GM23338 (cell line): Measurements from ENCODE around the gene FRY. TPM values are rescaled to one million over a fixed set of nuclear protein-coding genes. Genes with fewer than 3 reads are reported as not detected.

Source experiments
- ATAC-seq: fragments of 200-7000 bp; cut with Tn5 transposase; 3 replicates; pipeline ENCODE4 v1.9.1; 2020
- DNase-seq: peaks from one replicate; pipeline ENCODE4 v3.0.0-alpha.2; 2015; ENCODE audit warnings: low spot score
- H2AFZ ChIP-seq: fragments of 200-600 bp; sonication (generic); 2 replicates; pipeline ENCODE4 v1.8.0; 2016; ENCODE audit warnings: antibody characterized with exemption, mild to moderate bottlenecking, moderate library complexity
- H3F3A ChIP-seq: fragments of 200-600 bp; sonication (generic); replicated peaks from 2 replicates; pipeline ENCODE4 v1.8.0; 2017; ENCODE audit warnings: antibody characterized with exemption, mixed run types, low read depth
- H3K27ac ChIP-seq: fragments of 200-600 bp; sonication (generic); 2 replicates; pipeline ENCODE4 v1.6.1; 2016; ENCODE audit warnings: low read depth
- H3K27me3 ChIP-seq: fragments of 200-600 bp; sonication (generic); 2 replicates; pipeline ENCODE4 v1.8.0; 2016; ENCODE audit warnings: mild to moderate bottlenecking, mixed run types, moderate library complexity; ENCODE audit not compliant: insufficient read depth
- H3K36me3 ChIP-seq: fragments of 200-600 bp; sonication (generic); 2 replicates; pipeline ENCODE4 v1.8.0; 2016; ENCODE audit warnings: mild to moderate bottlenecking; ENCODE audit not compliant: insufficient read depth
- H3K4me1 ChIP-seq: fragments of 200-600 bp; sonication (generic); 2 replicates; pipeline ENCODE4 v1.8.0; 2016; ENCODE audit warnings: mild to moderate bottlenecking, moderate library complexity; ENCODE audit not compliant: insufficient read depth
- H3K4me2 ChIP-seq: fragments of 200-600 bp; sonication (generic); 2 replicates; pipeline ENCODE4 v1.7.1; 2017; ENCODE audit warnings: mixed run types
- H3K4me3 ChIP-seq: fragments of 200-600 bp; sonication (generic); 2 replicates; pipeline ENCODE4 v1.6.1; 2016; ENCODE audit warnings: mixed run types
- H3K79me2 ChIP-seq: fragments of 200-600 bp; sonication (generic); replicated peaks from 2 replicates; pipeline ENCODE4 v1.8.0; 2017; ENCODE audit warnings: mild to moderate bottlenecking; ENCODE audit not compliant: insufficient read depth
- H3K9me2 ChIP-seq: fragments of 200-600 bp; sonication (generic); 2 replicates; pipeline ENCODE4 v1.8.0; 2017; ENCODE audit not compliant: insufficient read depth
- H4K20me1 ChIP-seq: fragments of 200-600 bp; sonication (generic); replicated peaks from 2 replicates; pipeline ENCODE4 v1.8.0; 2017; ENCODE audit warnings: mild to moderate bottlenecking; ENCODE audit not compliant: insufficient read depth
- H3K27ac Mint-ChIP-seq: 2 replicates; pipeline ENCODE4 v1.8.0; 2020; ENCODE audit warnings: inconsistent platforms, mild to moderate bottlenecking, moderate library complexity, mixed read lengths
- H3K27me3 Mint-ChIP-seq: 3 replicates; pipeline ENCODE4 v1.8.0; 2022; ENCODE audit warnings: low read depth, mild to moderate bottlenecking, moderate library complexity, mixed read lengths, inconsistent platforms; ENCODE audit not compliant: insufficient read depth, poor library complexity
- H3K36me3 Mint-ChIP-seq: 3 replicates; pipeline ENCODE4 v1.8.0; 2021; ENCODE audit warnings: low read depth, mild to moderate bottlenecking, inconsistent platforms, moderate library complexity, mixed read lengths
- H3K4me1 Mint-ChIP-seq: 3 replicates; pipeline ENCODE4 v1.8.0; 2020; ENCODE audit warnings: mild to moderate bottlenecking, inconsistent platforms, mixed read lengths
- H3K4me3 Mint-ChIP-seq: 3 replicates; pipeline ENCODE4 v1.8.0; 2021; ENCODE audit warnings: moderate library complexity, mild to moderate bottlenecking, inconsistent platforms, mixed read lengths
- H3K9me3 Mint-ChIP-seq: 3 replicates; pipeline ENCODE4 v1.8.0; 2020; ENCODE audit warnings: moderate library complexity, mild to moderate bottlenecking, inconsistent platforms, mixed read lengths
- CREB1 ChIP-seq: fragments of 250-450 bp; sonication (Bioruptor Pico); IDR thresholded peaks from 2 replicates; pipeline ENCODE4 v1.5.0; 2020; ENCODE audit warnings: low read depth, mild to moderate bottlenecking, moderate library complexity
- ETS1 ChIP-seq: IDR thresholded peaks from 2 replicates; pipeline ENCODE4 v1.6.1; 2016; ENCODE audit warnings: antibody characterized with exemption
- EZH2 ChIP-seq: fragments of 200-600 bp; sonication (generic); IDR thresholded peaks from one replicate; pipeline ENCODE4 v1.8.0; 2017; ENCODE audit warnings: antibody characterized with exemption, mild to moderate bottlenecking, low read depth; ENCODE audit not compliant: unreplicated experiment
- EZH2phosphoT487 ChIP-seq: fragments of 200-600 bp; sonication (generic); IDR thresholded peaks from one replicate; pipeline ENCODE4 v1.8.1; 2018; ENCODE audit warnings: antibody characterized with exemption; ENCODE audit not compliant: unreplicated experiment
- JUNB ChIP-seq: IDR thresholded peaks from one replicate; pipeline ENCODE4 v1.6.1; 2016; ENCODE audit warnings: antibody characterized with exemption; ENCODE audit not compliant: unreplicated experiment
- NANOG ChIP-seq: IDR thresholded peaks from 2 replicates; pipeline ENCODE4 v1.6.1; 2016; ENCODE audit warnings: antibody characterized with exemption, borderline replicate concordance
- POLR2AphosphoS5 ChIP-seq: IDR thresholded peaks from 2 replicates; pipeline ENCODE4 v1.6.1; 2016; ENCODE audit warnings: antibody characterized with exemption, low read depth
- STAT1 ChIP-seq: IDR thresholded peaks from one replicate; pipeline ENCODE4 v1.6.1; 2016; ENCODE audit warnings: antibody characterized with exemption; ENCODE audit not compliant: unreplicated experiment
- ZNF114 ChIP-seq: fragments of 250-450 bp; sonication (Bioruptor Pico); IDR thresholded peaks from 2 replicates; pipeline ENCODE4 v1.5.0; 2020; ENCODE audit warnings: mild to moderate bottlenecking, moderate library complexity
- ZNF331 ChIP-seq: fragments of 250-450 bp; sonication (Bioruptor Pico); IDR thresholded peaks from 2 replicates; pipeline ENCODE4 v1.5.0; 2020; ENCODE audit warnings: low read depth, mild to moderate bottlenecking, moderate library complexity
- polyA plus RNA-seq: library from polyadenylated mRNA; unstranded; fragments of >200 nt; fragmentation: Nextera tagmentation; extraction: Ambion mirVana; gene quantifications from 2 replicates; pipeline ENCODE4 v1.2.1, GENCODE V29; 2016
- total RNA-seq: library from RNA; depleted of rRNA; stranded (reverse); fragments of >200 nt; shearing (Covaris generic); gene quantifications from 2 replicates; pipeline ENCODE4 v1.2.3, GENCODE V29; 2014
- TF ChIP-seq, protein P1 (sequence below): fragments of 250-450 bp; sonication (Bioruptor Pico); IDR thresholded peaks from 2 replicates; pipeline ENCODE4 v1.5.0; 2020; ENCODE audit warnings: mild to moderate bottlenecking, moderate library complexity
- TF ChIP-seq, protein P2 (sequence below), 2 experiments: fragments of 200-600 bp in 1 of 2; sonication (generic) in 1 of 2; conservative IDR thresholded peaks; 2 replicates each; pipeline versions ENCODE4 v1.5.1 to v1.6.1; 2016 to 2017; ENCODE audit warnings: antibody characterized with exemption in 2 of 2, low read depth in 2 of 2, mild to moderate bottlenecking in 2 of 2, moderate library complexity in 1 of 2
- TF ChIP-seq, protein P3 (sequence below): IDR thresholded peaks from one replicate; pipeline ENCODE4 v1.6.1; 2018; ENCODE audit warnings: antibody characterized with exemption; ENCODE audit not compliant: unreplicated experiment

The FRY gene
- total and polyA plus RNA-seq, 2 experiments from 2014 or later: 2.4 to 10.1 TPM

DNA sequence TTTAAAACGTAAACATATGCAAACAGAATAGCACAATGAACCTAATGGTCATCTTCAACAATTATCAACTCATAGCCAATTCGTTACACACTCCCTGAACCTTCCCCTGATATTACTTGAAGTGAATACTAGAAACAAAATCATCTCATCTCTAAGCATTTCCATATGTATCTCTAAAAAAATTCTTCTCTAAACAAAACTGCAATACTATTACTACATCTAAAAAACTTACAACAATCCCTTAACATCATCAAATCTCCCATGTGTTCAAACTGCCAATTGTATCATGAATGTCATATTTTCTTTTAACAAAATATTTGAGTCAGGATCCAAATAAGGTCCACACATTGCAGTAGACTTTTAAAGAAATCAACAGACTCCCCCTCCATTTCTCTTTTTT is 61.4 kb downstream of the FRY start:
- no peaks in the 10 kb centered on the region for H3K4me1 ChIP-seq
- peaks cover 4% of the 10 kb centered on the region; the same call in 1 of the 3 replicates for H3K4me1 Mint-ChIP-seq
- no peaks in the 10 kb centered on the region for H3K27me3 ChIP-seq
- no peak overlapping the region for H2AFZ ChIP-seq
- no peak overlapping the region for H3K27ac Mint-ChIP-seq
- no peak for DNase-seq
- ATAC-seq: no peak
- 0 out of 2 replicates have a peak, but pooled peaks cover 4% of the 10 kb centered on the region for H3K9me2 ChIP-seq
- H4K20me1 ChIP-seq: no peaks in the 10 kb centered on the region
- H3K36me3 Mint-ChIP-seq: no peaks in the 10 kb centered on the region
- TF ChIP-seq, protein P1, sequence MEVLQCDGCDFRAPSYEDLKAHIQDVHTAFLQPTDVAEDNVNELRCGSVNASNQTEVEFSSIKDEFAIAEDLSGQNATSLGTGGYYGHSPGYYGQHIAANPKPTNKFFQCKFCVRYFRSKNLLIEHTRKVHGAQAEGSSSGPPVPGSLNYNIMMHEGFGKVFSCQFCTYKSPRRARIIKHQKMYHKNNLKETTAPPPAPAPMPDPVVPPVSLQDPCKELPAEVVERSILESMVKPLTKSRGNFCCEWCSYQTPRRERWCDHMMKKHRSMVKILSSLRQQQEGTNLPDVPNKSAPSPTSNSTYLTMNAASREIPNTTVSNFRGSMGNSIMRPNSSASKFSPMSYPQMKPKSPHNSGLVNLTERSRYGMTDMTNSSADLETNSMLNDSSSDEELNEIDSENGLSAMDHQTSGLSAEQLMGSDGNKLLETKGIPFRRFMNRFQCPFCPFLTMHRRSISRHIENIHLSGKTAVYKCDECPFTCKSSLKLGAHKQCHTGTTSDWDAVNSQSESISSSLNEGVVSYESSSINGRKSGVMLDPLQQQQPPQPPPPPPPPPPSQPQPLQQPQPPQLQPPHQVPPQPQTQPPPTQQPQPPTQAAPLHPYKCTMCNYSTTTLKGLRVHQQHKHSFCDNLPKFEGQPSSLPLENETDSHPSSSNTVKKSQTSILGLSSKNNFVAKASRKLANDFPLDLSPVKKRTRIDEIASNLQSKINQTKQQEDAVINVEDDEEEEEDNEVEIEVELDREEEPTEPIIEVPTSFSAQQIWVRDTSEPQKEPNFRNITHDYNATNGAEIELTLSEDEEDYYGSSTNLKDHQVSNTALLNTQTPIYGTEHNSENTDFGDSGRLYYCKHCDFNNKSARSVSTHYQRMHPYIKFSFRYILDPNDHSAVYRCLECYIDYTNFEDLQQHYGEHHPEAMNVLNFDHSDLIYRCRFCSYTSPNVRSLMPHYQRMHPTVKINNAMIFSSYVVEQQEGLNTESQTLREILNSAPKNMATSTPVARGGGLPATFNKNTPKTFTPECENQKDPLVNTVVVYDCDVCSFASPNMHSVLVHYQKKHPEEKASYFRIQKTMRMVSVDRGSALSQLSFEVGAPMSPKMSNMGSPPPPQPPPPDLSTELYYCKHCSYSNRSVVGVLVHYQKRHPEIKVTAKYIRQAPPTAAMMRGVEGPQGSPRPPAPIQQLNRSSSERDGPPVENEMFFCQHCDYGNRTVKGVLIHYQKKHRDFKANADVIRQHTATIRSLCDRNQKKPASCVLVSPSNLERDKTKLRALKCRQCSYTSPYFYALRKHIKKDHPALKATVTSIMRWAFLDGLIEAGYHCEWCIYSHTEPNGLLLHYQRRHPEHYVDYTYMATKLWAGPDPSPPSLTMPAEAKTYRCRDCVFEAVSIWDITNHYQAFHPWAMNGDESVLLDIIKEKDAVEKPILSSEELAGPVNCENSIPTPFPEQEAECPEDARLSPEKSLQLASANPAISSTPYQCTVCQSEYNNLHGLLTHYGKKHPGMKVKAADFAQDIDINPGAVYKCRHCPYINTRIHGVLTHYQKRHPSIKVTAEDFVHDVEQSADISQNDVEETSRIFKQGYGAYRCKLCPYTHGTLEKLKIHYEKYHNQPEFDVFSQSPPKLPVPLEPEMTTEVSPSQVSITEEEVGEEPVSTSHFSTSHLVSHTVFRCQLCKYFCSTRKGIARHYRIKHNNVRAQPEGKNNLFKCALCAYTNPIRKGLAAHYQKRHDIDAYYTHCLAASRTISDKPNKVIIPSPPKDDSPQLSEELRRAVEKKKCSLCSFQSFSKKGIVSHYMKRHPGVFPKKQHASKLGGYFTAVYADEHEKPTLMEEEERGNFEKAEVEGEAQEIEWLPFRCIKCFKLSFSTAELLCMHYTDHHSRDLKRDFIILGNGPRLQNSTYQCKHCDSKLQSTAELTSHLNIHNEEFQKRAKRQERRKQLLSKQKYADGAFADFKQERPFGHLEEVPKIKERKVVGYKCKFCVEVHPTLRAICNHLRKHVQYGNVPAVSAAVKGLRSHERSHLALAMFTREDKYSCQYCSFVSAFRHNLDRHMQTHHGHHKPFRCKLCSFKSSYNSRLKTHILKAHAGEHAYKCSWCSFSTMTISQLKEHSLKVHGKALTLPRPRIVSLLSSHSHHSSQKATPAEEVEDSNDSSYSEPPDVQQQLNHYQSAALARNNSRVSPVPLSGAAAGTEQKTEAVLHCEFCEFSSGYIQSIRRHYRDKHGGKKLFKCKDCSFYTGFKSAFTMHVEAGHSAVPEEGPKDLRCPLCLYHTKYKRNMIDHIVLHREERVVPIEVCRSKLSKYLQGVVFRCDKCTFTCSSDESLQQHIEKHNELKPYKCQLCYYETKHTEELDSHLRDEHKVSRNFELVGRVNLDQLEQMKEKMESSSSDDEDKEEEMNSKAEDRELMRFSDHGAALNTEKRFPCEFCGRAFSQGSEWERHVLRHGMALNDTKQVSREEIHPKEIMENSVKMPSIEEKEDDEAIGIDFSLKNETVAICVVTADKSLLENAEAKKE (CRISPR knock-in tag): no peak
- no peak for TF ChIP-seq POLR2AphosphoS5
- no peak for TF ChIP-seq ZNF331 (CRISPR knock-in tag)
- no peak for TF ChIP-seq ZNF114 (CRISPR knock-in tag)
- no peak for TF ChIP-seq EZH2
- TF ChIP-seq NANOG: no peak
- TF ChIP-seq STAT1: no peak
- no peak for TF ChIP-seq JUNB
- TF ChIP-seq, protein P2, sequence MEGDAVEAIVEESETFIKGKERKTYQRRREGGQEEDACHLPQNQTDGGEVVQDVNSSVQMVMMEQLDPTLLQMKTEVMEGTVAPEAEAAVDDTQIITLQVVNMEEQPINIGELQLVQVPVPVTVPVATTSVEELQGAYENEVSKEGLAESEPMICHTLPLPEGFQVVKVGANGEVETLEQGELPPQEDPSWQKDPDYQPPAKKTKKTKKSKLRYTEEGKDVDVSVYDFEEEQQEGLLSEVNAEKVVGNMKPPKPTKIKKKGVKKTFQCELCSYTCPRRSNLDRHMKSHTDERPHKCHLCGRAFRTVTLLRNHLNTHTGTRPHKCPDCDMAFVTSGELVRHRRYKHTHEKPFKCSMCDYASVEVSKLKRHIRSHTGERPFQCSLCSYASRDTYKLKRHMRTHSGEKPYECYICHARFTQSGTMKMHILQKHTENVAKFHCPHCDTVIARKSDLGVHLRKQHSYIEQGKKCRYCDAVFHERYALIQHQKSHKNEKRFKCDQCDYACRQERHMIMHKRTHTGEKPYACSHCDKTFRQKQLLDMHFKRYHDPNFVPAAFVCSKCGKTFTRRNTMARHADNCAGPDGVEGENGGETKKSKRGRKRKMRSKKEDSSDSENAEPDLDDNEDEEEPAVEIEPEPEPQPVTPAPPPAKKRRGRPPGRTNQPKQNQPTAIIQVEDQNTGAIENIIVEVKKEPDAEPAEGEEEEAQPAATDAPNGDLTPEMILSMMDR (conservative IDR thresholded peaks at IDR 0.05; ENCODE audit: low read depth in 2 of 2): no peak
- TF ChIP-seq EZH2phosphoT487: no peak
- TF ChIP-seq ETS1: no peak
- TF ChIP-seq, protein P3, sequence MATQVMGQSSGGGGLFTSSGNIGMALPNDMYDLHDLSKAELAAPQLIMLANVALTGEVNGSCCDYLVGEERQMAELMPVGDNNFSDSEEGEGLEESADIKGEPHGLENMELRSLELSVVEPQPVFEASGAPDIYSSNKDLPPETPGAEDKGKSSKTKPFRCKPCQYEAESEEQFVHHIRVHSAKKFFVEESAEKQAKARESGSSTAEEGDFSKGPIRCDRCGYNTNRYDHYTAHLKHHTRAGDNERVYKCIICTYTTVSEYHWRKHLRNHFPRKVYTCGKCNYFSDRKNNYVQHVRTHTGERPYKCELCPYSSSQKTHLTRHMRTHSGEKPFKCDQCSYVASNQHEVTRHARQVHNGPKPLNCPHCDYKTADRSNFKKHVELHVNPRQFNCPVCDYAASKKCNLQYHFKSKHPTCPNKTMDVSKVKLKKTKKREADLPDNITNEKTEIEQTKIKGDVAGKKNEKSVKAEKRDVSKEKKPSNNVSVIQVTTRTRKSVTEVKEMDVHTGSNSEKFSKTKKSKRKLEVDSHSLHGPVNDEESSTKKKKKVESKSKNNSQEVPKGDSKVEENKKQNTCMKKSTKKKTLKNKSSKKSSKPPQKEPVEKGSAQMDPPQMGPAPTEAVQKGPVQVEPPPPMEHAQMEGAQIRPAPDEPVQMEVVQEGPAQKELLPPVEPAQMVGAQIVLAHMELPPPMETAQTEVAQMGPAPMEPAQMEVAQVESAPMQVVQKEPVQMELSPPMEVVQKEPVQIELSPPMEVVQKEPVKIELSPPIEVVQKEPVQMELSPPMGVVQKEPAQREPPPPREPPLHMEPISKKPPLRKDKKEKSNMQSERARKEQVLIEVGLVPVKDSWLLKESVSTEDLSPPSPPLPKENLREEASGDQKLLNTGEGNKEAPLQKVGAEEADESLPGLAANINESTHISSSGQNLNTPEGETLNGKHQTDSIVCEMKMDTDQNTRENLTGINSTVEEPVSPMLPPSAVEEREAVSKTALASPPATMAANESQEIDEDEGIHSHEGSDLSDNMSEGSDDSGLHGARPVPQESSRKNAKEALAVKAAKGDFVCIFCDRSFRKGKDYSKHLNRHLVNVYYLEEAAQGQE: no peak
- no peak for TF ChIP-seq CREB1
- H3K27ac ChIP-seq: no peak overlapping the region
- H3K27me3 Mint-ChIP-seq: peaks cover 4% of the 10 kb centered on the region
- no peaks in the 10 kb centered on the region; the same call in 2 of the 3 replicates for H3K9me3 Mint-ChIP-seq
- no peaks in the 10 kb centered on the region for H3F3A ChIP-seq
- H3K4me2 ChIP-seq: no peak overlapping the region
- H3K36me3 ChIP-seq: no peaks in the 10 kb centered on the region
- H3K79me2 ChIP-seq: no peaks in the 10 kb centered on the region
- H3K4me3 Mint-ChIP-seq: no peak overlapping the region
- no peak overlapping the region for H3K4me3 ChIP-seq
